A172 (cell line): ENCODE data around the gene METTL22. TPM values are rescaled to one million over a fixed set of nuclear protein-coding genes. Genes with fewer than 3 reads are reported as not detected.

ENCODE experiments used
- DNase-seq: peaks from one replicate; pipeline ENCODE4 v3.0.0-alpha.2; 2015; ENCODE audit warnings: low spot score
- total RNA-seq: library from RNA; depleted of rRNA; stranded (reverse); fragments of >200 nt; shearing (Covaris generic); gene quantifications from 2 replicates; pipeline ENCODE4 v1.2.3, GENCODE V29; 2014

METTL22 gene
- total RNA-seq, 1 experiment from 2014 or later: 32.5 TPM

DNA sequence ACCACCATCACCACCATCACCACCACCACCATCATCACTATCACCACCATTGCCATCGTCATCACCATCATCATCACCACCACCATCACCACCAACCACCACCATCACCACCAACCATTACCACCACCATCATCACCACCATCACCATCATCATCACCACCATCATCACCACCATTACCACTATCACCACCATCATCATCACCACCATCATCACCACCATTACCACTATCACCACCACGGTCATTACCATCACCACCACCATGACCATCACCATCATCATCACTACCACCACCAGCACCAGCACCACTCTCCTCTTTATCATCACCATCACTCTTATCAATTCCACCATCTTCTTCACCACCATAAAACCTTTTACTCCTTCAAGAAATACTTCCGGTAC is 30.0 kb upstream of the METTL22 start:
- DNase-seq: no peak

DNA sequence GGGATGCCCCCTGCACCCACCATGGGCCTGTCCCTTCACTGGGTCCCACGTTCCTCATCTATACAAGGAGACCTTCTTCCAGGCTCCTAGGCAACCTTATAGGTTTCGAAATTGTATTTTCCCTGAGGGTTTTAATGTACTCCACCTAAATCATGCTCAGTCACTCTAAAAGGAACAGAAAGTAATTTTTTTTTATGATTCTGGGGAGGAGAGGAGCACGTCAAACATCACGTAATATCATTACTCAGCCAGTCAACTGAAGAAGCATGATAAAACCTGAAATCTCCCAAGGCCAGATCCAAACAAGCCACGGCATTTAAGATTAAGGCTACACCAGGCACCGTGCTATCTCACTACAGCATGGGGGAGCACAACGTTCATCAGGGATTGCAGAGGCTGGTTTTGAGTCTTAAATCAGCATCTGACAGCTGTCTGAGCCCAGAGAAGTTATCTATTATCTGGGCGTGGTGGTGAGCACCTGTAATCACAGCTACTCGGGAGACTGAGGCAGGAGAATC is 27.3 kb upstream of the METTL22 start:
- no peak for DNase-seq

- DNase-seq: no peak
Measured at GRCh38 chr16:8595783-8596182, 25.7 kb upstream of the METTL22 start.

DNA sequence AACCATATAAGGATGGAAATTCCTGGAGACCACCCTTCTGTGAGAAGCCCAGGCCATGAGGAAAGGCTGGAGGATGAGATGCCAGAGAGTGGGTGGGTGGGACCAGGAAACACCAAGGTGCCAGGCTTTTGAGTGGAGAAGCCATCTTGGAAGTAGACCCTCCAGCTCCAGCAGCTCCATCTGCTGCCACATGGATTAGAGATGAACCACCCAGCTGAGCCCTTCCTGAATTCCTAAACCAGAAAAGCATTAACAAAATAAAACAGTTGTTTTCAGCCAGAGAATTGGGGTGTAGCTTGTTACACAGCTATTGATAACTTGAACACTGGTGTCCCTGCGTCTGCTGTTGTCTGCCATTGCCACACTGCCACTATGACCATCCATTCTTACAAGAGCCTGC is 24.9 kb upstream of the METTL22 start:
- no peak for DNase-seq

- DNase-seq: no peak
Measured at GRCh38 chr16:8600144-8600775, 21.2 kb upstream of the METTL22 start.

GRCh38 chr16:8605554-8605953 is 15.9 kb upstream of the METTL22 start:
- no peak for DNase-seq

- DNase-seq: no peak
Measured at GRCh38 chr16:8607214-8607613, 14.3 kb upstream of the METTL22 start.

- no peak for DNase-seq
Measured at GRCh38 chr16:8611122-8611521, 10.4 kb upstream of the METTL22 start.

GRCh38 chr16:8611886-8612600 is 9.5 kb upstream of the METTL22 start:
- DNase-seq: peak; percentile 16

- no peak for DNase-seq
Measured at GRCh38 chr16:8614435-8615029, 7.0 kb upstream of the METTL22 start.

- no peak for DNase-seq
Measured at GRCh38 chr16:8619671-8620370, 1.7 kb upstream of the METTL22 start.

- DNase-seq: no peak
Measured at GRCh38 chr16:8620535-8620934, 963 bp upstream of the METTL22 start.

GRCh38 chr16:8621222-8621571 is 301 bp upstream of the METTL22 start:
- no peak for DNase-seq

DNA sequence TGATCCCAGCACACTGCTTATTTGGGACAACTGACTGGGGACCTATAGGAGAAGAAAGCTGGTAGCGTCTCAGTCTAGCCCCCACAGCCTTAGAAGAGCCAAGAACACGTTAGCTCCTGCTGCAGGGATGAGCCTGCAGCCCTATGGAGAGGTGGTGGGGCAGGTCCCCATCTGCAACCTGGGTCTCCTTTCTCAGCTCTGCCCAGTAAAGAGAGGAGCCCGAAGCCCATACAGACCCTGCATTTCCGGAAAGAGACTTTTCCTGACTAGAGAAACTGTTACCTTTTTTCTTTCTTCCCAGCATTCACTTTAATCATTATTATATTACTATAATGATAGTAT is 788 bp downstream of the METTL22 start:
- no peak for DNase-seq

DNA sequence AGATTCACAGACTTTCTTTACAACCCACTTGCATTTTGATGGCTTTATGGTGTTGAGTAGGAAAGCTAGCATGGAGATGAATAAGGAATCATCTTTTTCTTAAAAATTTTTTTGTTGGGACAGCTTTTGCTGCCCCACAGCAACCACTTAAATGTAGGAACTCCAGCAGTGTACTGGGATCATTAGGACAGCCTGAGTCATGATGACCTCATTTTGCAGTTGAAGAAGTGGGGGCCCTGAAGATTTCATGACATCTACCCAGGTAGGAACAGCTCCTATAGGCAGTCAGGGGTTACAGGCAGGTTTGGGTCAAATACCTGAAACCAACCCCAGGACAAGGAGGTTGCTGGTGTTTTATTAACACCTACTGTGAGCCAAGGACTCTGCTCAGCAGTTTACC is 2.1 kb downstream of the METTL22 start:
- peak; percentile 48 for DNase-seq

GRCh38 chr16:8625491-8626087 is 4.1 kb downstream of the METTL22 start:
- no peak for DNase-seq

- DNase-seq: no peak
Measured at GRCh38 chr16:8626946-8627345, 5.4 kb downstream of the METTL22 start.

GRCh38 chr16:8627456-8627855 is 6.0 kb downstream of the METTL22 start:
- DNase-seq: no peak

GRCh38 chr16:8628981-8629725 is 7.7 kb downstream of the METTL22 start:
- no peak for DNase-seq

- no peak for DNase-seq
Measured at GRCh38 chr16:8630255-8630953, 8.9 kb downstream of the METTL22 start.

GRCh38 chr16:8631373-8631772 is 9.9 kb downstream of the METTL22 start:
- DNase-seq: no peak
